ENCODE data around the gene HSBP1L1. TPM values are rescaled to one million over a fixed set of nuclear protein-coding genes. Genes with fewer than 3 reads are reported as not detected.

Gene HSBP1L1
- total and polyA plus RNA-seq, 2 of the 13 experiments (the other 11 are each of a cell fraction or from before 2014, with no cell fraction given) = 22.6 to 45.1 TPM

- TF ChIP-seq ZBTB33 (CRISPR knock-in tag; IDR thresholded peaks at IDR 0.05) (peak; percentile 64; the same call in 1 of the 2 replicates), SUZ12 (IDR thresholded peaks at IDR 0.05; ENCODE audit: low read depth, low read length) (no peak), ZBTB38 (CRISPR knock-in tag; IDR thresholded peaks at IDR 0.05) (peak; percentile 66; the same call in 1 of the 2 replicates), ZNF891 (CRISPR knock-in tag; IDR thresholded peaks at IDR 0.05) (no peak), SP1 (IDR thresholded peaks at IDR 0.05) (no peak), SP1 (CRISPR knock-in tag; IDR thresholded peaks at IDR 0.05) (no peak)
These were observed 15.6 kb upstream of the HSBP1L1 start (continued) for GRCh38 chr18:79948719-79949411.

- ATAC-seq (no peak), DNase-seq (ENCODE audit: low spot score) (no peak), FAIRE-seq (no peak)
- H4K20me1 ChIP-seq (ENCODE audit: insufficient read depth, low read length) = peaks cover 11% of the 10 kb centered on the region; the same call in 1 of the 2 replicates
- H3K79me2 ChIP-seq (ENCODE audit: insufficient read depth, low read length) = peaks cover 59% of the 10 kb centered on the region
- peaks cover 72% of the 10 kb centered on the region for H3K4me1 ChIP-seq (ENCODE audit: insufficient read depth, low read length)
- ChIA-PET CTCF (ENCODE audit: low intra/inter-chr PET ratio, low total read pairs) (no interaction called here), POLR2A (interaction anchor here (1.1 to 2.7 kb wide), 3 partner anchors 15 to 84 kb away, joined by 5 to 21 read pairs (median 15); partner anchors contain the start of gene RBFA)
- intact Hi-C loops (cut with micrococcal nuclease; ENCODE audit: unreplicated experiment) (loop anchor here (1.0 to 2.0 kb wide), 2 partner anchors 16 to 39 kb away; partner anchors contain the start of gene TXNL4A), in situ Hi-C loops (cut with HindIII; ENCODE audit: extremely low pct_ligation_motif_present, low pct_unique_long_range_greater_than_20kb) (no loop called here)
- H3K9me3 ChIP-seq (ENCODE audit: low read length) = no peaks in the 10 kb centered on the region
- H2AFZ ChIP-seq (ENCODE audit: low read length) = no peak overlapping the region
- no peaks in the 10 kb centered on the region; a peak in 1 of 5 replicates for H3K27me3 ChIP-seq (ENCODE audit: control insufficient read depth in 1 of 2, insufficient read depth in 2 of 2, low read length in 2 of 2)
- H3K36me3 ChIP-seq (replicated peaks in 1 of 2; ENCODE audit: control insufficient read depth in 1 of 2, insufficient read depth in 2 of 2, low read length in 2 of 2) = peaks cover 5 to 7% of the 10 kb centered on the region in 2 experiments; a peak in 3 of 5 replicates
- H3K4me3 ChIP-seq (replicated peaks in 1 of 3; ENCODE audit: insufficient read depth in 1 of 3, low read depth in 2 of 3, low read length in 3 of 3) = peak overlapping the region; percentile 85 to 89 (median 88)
- peak overlapping the region; percentile 55 for H3K27ac ChIP-seq (ENCODE audit: extremely low read length, insufficient read depth, low read length)
- BruUV-seq (replicated peaks) = TSS peak; percentile 62
- H3K9ac ChIP-seq (ENCODE audit: insufficient read depth, low read depth, low read length) = peak overlapping the region; percentile 85
- H3K4me2 ChIP-seq (ENCODE audit: low read depth, low read length) = peak overlapping the region; percentile 93
- 37% methylated on average over 12 of the region's 12 CpGs for whole genome bisulfite sequencing (ENCODE audit: low lambda C conversion rate)
- TF ChIP-seq ZNF230 (CRISPR knock-in tag; IDR thresholded peaks at IDR 0.05) = no peak
- peak; percentile 89 for TF ChIP-seq ZNF770 (CRISPR knock-in tag; IDR thresholded peaks at IDR 0.05)
- peak; percentile 12; the same call in 1 of the 2 replicates for TF ChIP-seq HDAC1 (CRISPR knock-in tag; IDR thresholded peaks at IDR 0.05)
- TF ChIP-seq ZNF350 (CRISPR knock-in tag; IDR thresholded peaks at IDR 0.05; ENCODE audit: borderline replicate concordance, low read depth) = no peak
- TF ChIP-seq ZNF292 (CRISPR knock-in tag; IDR thresholded peaks at IDR 0.05; ENCODE audit: borderline replicate concordance, low read depth) = peak; percentile 23; the same call in 1 of the 2 replicates
- no peak for TF ChIP-seq GATAD2A (CRISPR knock-in tag; IDR thresholded peaks at IDR 0.05)
These were observed 14.6 kb upstream of the HSBP1L1 start for GRCh38 chr18:79949697-79950487.

Measured in HepG2 (cell line).